Superior temporal gyrus (tissue), 1 donor: ENCODE measurements around the gene DOK7.
"Not testable (repeated sequence)": the region's sequence is repeated elsewhere in the genome, so short reads cannot be mapped to it uniquely, and the experiment has no call there.

ENCODE experiments used
- DNase-seq: peaks from one replicate; pipeline ENCODE4 v3.0.0-alpha.2; 2016; ENCODE audit errors: extremely low spot score

DOK7 gene

GRCh38 chr4:3442959-3443749, 20.0 kb upstream of the DOK7 start:
- no peak for DNase-seq

GRCh38 chr4:3443750-3444309, 19.3 kb upstream of the DOK7 start:
- DNase-seq = no peak

DNA sequence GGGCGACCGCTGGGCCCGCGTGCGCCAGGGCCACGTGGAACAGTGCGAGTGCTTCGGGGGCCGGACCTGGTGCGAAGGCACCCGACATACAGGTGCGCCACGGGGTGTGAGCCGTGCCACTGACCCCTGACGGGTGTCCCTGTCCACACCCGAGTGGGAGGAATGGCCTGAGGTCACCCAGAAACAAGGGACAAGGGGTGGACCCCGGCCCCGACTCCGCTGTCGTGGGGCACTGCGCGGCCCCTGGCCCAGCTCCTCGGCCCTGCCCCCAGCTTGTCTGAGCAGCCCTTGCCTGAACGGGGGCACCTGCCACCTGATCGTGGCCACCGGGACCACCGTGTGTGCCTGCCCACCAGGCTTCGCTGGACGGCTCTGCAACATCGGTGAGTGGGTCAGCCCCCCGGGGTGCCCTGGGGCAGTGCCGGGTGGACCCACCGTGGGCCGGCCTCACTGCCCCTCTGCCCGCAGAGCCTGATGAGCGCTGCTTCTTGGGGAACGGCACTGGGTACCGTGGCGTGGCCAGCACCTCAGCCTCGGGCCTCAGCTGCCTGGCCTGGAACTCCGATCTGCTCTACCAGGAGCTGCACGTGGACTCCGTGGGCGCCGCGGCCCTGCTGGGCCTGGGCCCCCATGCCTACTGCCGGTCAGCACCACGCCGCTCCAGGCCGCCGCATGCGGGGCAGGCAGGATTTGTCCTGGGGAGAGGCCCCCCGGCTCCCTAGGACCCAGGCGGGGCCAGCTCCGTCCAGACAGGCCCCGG, 18.6 kb upstream of the DOK7 start:
- no peak for DNase-seq

- DNase-seq = no peak
Measured at GRCh38 chr4:3445111-3445820, 17.8 kb upstream of the DOK7 start.

- DNase-seq = no peak
Measured at GRCh38 chr4:3445829-3446545, 17.1 kb upstream of the DOK7 start.

DNA sequence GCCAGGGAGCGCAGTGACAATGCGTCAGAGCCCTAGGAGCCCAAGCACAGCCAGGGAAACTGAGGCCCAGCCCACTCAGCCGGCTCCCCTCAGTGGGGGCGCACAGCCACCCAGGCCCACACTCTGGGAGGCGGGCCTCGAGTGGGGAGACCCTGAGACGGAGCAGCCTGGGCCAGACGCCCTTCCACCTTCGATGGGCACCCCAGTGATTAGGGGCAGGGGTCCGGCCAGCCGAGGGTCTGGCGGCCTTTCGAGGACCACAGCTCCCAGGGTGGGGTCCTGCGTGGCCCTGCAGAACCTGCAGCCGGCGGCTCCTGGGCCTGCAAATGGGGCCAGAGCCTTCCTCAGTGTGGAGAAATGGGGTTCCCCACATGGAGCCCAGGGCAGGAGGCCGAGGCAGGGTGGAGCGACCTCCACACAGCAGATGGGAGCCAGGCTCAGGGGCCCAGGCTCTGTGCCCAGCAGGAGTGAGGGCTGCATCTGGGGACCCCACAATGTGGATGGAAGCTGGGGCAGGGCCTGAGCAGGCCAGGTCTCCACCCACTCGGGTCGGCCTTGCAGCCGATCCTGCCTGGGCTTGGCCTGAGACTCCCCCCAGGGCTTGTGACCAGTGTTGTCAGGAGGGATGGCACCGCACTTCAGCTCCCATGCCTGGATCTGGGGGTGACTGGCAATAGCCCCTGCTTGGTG, 16.3 kb upstream of the DOK7 start:
- no peak for DNase-seq

DNA sequence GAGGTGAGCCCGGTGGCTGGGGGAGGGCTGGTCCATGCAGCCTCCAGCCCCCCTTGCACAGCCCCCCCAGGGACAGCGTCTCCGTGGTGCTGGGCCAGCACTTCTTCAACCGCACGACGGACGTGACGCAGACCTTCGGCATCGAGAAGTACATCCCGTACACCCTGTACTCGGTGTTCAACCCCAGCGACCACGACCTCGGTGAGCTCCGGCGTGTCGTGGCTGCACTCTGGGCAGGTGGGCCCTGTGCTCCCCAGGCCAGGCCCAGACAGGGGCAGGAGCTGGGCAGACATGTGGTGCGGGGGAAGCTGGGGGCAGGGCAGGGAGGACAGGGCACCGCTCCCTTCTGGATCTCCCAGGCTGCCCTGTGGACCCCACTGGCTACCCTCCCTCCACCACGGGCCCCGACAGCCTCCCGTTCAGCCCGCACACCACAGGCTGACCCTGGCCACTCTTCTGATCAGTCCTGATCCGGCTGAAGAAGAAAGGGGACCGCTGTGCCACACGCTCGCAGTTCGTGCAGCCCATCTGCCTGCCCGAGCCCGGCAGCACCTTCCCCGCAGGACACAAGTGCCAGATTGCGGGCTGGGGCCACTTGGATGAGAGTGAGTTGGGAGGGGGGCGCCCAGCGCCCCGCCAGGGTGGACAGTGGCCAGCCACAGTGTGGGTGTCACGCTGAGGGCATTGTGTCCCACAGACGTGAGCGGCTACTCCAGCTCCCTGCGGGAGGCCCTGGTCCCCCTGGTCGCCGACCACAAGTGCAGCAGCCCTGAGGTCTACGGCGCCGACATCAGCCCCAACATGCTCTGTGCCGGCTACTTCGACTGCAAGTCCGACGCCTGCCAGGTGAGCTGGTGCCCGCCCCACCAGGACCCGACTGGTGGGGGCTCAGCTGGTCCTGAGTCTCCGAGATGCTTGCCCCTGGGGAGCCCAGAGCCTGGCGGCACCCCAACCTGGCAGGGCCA, 15.4 kb upstream of the DOK7 start:
- DNase-seq = no peak

DNA sequence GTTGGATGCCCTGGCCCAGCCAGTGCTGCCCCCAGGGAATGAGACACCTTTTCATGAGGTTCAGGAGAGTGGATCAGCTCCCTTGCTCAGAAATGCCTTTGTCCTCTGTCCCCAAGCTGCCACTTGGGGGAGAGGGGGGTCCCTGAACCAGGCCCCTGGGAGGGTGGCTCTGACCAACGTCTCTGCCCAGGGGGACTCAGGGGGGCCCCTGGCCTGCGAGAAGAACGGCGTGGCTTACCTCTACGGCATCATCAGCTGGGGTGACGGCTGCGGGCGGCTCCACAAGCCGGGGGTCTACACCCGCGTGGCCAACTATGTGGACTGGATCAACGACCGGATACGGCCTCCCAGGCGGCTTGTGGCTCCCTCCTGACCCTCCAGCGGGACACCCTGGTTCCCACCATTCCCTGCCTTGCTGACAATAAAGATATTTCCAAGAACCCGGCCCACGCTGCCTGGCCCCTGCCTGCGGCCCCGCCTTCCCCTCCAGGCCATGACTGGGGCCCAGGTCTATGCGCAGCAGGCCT, 14.0 kb upstream of the DOK7 start:
- DNase-seq = no peak

DNA sequence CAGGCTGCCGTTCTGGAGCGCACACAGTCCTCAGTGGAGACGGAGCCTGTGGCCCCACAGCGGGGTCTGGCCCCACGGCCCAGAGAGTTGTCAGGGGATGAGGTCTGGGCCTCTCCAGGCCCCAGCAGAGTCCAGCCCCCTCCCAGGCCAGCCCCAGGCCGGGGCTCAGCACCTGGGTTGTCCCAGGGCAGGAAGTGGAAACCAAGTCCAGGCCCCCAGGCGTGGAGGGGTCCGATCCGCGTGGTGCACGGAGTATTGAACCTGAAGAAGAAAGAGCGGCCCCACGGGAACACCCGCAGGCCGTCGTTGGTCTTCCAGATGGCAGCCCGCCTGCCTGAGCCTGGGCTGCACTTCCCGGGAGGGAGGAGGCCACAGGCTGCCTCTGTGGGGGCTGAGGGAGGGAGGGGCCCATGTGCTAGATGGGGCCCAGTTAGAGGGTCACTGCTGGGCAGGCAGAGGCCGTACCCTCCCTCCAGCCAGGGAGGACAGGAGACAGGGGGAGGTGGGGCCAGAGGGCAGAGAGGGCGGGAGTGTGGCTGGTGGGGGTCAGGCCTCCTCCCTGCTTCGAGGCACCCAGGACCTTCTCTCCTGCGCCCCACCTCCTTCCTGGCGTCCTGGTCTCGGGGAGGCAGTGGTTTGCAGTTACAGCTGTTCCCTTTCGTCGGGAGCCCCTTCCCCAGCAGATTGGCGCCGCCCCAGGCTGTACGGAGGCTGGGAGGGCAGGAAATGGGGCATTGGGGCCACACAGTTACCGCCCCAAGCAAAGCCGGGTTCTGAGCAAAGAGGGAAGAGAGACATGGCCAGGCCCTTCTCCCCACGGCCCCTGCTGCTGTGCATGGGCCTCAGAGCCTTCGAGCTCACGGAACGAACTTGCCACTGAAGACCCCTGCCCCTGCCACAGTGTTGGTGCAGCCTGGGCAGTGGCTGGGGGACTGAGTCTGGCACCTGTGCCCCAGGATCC, 13.3 kb upstream of the DOK7 start:
- DNase-seq = no peak

- no peak for DNase-seq
Measured at GRCh38 chr4:3450643-3451042, 12.5 kb upstream of the DOK7 start.

DNA sequence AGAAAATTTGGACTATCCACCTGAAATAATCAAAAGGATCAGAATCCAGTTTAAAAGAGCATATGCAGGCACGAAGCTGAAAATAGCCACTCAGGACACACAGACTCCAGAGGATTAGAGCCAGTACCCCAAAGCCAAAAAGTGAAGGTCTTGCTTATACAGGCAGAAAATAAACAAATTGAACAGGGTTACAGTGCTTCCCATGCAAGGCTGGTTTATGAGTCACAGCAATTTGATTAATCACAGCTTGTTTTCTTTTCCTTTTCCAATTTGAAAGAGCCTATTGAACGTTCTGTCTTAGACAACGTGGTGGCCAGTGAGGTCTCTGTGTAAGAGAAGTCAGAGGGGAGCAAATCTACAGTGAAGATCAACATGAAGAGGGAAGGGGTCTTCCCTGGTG, 11.2 kb upstream of the DOK7 start:
- no peak for DNase-seq

- no peak for DNase-seq
Measured at GRCh38 chr4:3452376-3452775, 10.7 kb upstream of the DOK7 start.

GRCh38 chr4:3455596-3455995, 7.5 kb upstream of the DOK7 start:
- not testable (repeated sequence) for DNase-seq

DNA sequence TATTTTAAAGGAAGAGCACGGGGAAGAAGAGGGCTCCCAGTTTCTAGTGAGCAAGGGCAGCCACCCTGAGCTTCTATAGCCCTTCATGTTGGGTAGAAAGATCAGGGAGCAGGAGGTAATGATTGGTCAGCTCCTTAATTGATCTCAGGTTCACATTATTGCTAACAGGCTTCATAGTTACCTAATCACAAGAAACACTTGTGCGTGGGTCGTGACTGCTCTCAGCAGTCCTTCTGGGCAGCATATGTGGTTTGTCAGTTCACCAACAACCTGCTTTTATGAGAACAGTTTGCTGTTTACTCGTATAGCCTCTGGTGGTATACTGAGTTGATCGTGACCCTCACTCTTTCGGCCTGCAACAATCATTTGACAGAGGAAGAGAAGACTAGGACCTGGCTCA, 4.7 kb upstream of the DOK7 start:
- DNase-seq = no peak

GRCh38 chr4:3459156-3459555, 4.0 kb upstream of the DOK7 start:
- not testable (repeated sequence) for DNase-seq

DNA sequence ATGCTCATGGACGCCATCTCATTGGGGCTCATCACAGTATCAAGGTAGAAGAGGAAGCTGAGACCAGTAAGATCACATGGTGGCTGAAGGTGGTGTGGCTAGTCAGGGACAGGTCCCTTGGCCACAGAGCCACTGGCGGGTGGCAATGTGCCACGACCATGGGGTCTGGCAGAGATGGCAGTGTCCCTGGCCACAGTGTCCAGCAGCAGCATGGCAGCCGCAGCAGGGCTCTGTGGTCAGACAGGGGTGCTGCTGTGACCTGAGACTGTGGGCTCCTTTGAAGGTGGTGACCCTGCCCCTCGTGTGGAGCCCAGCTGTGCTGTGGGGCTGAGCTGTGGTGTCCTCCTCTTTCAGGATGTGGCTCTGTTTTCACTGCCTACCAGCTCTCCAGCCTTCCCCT, 2.2 kb upstream of the DOK7 start:
- no peak for DNase-seq

- DNase-seq = peak; percentile 11
Measured at GRCh38 chr4:3461515-3462291, 1.4 kb upstream of the DOK7 start.
